ENCODE measurements around the gene ARID3A. TPM values are rescaled to one million over a fixed set of nuclear protein-coding genes. Genes with fewer than 3 reads are reported as not detected.
A peak's percentile ranks its signal among the peaks of the same experiment; 100 is the strongest.

Gene ARID3A
- total and polyA plus RNA-seq, 2 of the 13 experiments (the other 11 are each of a cell fraction or from before 2014, with no cell fraction given) = 71.3 to 77.9 TPM

- TF ChIP-seq, protein P1, sequence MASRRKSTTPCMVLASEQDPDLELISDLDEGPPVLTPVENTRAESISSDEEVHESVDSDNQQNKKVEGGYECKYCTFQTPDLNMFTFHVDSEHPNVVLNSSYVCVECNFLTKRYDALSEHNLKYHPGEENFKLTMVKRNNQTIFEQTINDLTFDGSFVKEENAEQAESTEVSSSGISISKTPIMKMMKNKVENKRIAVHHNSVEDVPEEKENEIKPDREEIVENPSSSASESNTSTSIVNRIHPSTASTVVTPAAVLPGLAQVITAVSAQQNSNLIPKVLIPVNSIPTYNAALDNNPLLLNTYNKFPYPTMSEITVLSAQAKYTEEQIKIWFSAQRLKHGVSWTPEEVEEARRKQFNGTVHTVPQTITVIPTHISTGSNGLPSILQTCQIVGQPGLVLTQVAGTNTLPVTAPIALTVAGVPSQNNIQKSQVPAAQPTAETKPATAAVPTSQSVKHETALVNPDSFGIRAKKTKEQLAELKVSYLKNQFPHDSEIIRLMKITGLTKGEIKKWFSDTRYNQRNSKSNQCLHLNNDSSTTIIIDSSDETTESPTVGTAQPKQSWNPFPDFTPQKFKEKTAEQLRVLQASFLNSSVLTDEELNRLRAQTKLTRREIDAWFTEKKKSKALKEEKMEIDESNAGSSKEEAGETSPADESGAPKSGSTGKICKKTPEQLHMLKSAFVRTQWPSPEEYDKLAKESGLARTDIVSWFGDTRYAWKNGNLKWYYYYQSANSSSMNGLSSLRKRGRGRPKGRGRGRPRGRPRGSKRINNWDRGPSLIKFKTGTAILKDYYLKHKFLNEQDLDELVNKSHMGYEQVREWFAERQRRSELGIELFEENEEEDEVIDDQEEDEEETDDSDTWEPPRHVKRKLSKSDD (CRISPR knock-in tag; IDR thresholded peaks at IDR 0.05; ENCODE audit: low read depth) = 0 out of 2 replicates have a peak, but pooled peaks have one; percentile 38
- TF ChIP-seq ZNF24 (IDR thresholded peaks at IDR 0.05) (no peak), ZFP91 (CRISPR knock-in tag; IDR thresholded peaks at IDR 0.05; ENCODE audit: borderline replicate concordance) (peak; percentile 16; the same call in 1 of the 2 replicates), POGK (CRISPR knock-in tag; conservative IDR thresholded peaks at IDR 0.05) (no peak), MXD3 (CRISPR knock-in tag; IDR thresholded peaks at IDR 0.05) (no peak), ZNF350 (CRISPR knock-in tag; IDR thresholded peaks at IDR 0.05; ENCODE audit: borderline replicate concordance, low read depth) (no peak), ZGPAT (CRISPR knock-in tag; IDR thresholded peaks at IDR 0.05) (0 out of 2 replicates have a peak, but pooled peaks have one; percentile 27), ZNF143 (CRISPR knock-in tag; IDR thresholded peaks at IDR 0.05) (no peak), AHDC1 (CRISPR knock-in tag; IDR thresholded peaks at IDR 0.05; ENCODE audit: borderline replicate concordance) (no peak), XRCC5 (optimal IDR thresholded peaks at IDR 0.05; ENCODE audit: low read length) (no peak), ELF3 (CRISPR knock-in tag; IDR thresholded peaks at IDR 0.05) (no peak), ZNF232 (CRISPR knock-in tag; IDR thresholded peaks at IDR 0.05; ENCODE audit: borderline replicate concordance) (no peak), REXO4 (CRISPR knock-in tag; IDR thresholded peaks at IDR 0.05; ENCODE audit: borderline replicate concordance) (no peak), MED1 (CRISPR knock-in tag; IDR thresholded peaks at IDR 0.05) (no peak)
Observed at GRCh38 chr19:996051-996838, 70.4 kb downstream of the ARID3A start (continued).

Data from HepG2 (cell line).